ENCODE measurements around the gene SLC35A1. TPM values are rescaled to one million over a fixed set of nuclear protein-coding genes. Genes with fewer than 3 reads are reported as not detected.

SLC35A1 gene
- polyA plus RNA-seq, 1 donor from 2014 or later = 76.1 TPM

DNA sequence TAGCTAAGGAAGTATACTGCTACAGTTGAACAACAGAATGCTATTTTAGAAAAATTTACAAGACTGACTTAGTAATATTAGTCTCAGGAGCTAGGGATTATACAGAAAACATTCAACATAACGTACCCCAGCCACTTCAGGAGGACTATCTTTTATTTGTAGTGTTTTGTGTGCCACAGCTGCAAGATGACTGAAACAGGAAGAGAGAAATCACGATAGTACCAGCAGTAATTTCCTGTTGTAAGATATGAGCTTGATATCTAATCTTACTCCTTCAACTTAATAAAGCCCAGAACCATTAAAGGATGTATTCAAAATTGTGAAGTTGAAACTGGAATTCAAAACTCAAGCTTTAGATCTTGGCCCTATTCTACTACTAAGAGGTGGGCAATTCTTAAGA lies 42.1 kb downstream of the SLC35A1 start:
- Histone ChIP-seq H3K27me3 (ENCODE audit: insufficient read depth, low read depth, low read length) (no peaks in the 10 kb centered on the region), H3K36me3 (ENCODE audit: insufficient read depth, low read length) (peaks cover 25% of the 10 kb centered on the region), H3F3A (ENCODE audit: insufficient read depth, low read length, poor library complexity, severe bottlenecking) (no peaks in the 10 kb centered on the region), H3K9me2 (ENCODE audit: insufficient read depth, low read length) (no peaks in the 10 kb centered on the region), H3K9ac (ENCODE audit: low read length) (no peak overlapping the region), H4K20me1 (ENCODE audit: insufficient read depth) (no peaks in the 10 kb centered on the region), H3K27ac (ENCODE audit: low read length) (no peak overlapping the region), H3K79me2 (replicated peaks; ENCODE audit: insufficient read depth, low read length) (no peaks in the 10 kb centered on the region), H2AFZ (ENCODE audit: low read depth, low read length) (no peak overlapping the region), H3K4me2 (ENCODE audit: low read length) (no peak overlapping the region), H3K4me3 (ENCODE audit: low read length) (no peak overlapping the region), H3K9me3 (ENCODE audit: low read length) (no peaks in the 10 kb centered on the region)
- TF ChIP-seq SMC3 (conservative IDR thresholded peaks at IDR 0.05; ENCODE audit: poor library complexity) = no peak

DNA sequence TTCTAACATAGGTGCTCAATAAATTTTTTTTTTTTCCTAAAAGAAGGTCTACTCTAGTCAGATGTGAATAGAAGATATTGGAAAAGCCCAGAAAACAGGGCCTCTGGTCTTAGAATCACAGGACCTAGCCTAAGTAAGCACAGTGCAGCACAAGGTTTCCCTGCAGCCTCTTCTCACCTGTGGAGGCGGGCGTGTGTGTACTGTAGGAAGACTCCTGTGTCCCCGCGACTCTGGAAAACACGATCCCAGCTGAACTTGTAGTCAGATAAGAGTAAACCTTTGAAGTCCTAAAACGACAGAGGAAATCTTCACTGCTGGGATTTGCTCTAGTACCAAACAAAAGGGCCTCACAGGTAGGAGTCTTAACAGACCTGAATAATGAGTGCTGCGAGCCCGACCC lies 45.7 kb downstream of the SLC35A1 start:
- Histone ChIP-seq H3K27me3 (ENCODE audit: insufficient read depth, low read depth, low read length) (no peaks in the 10 kb centered on the region), H3F3A (ENCODE audit: insufficient read depth, low read length, poor library complexity, severe bottlenecking) (no peaks in the 10 kb centered on the region), H3K9me3 (ENCODE audit: low read length) (no peaks in the 10 kb centered on the region), H3K9ac (ENCODE audit: low read length) (no peak overlapping the region), H3K9me2 (ENCODE audit: insufficient read depth, low read length) (no peaks in the 10 kb centered on the region), H3K36me3 (ENCODE audit: insufficient read depth, low read length) (peaks cover 15% of the 10 kb centered on the region), H3K27ac (ENCODE audit: low read length) (no peak overlapping the region), H3K79me2 (replicated peaks; ENCODE audit: insufficient read depth, low read length) (no peaks in the 10 kb centered on the region), H2AFZ (ENCODE audit: low read depth, low read length) (no peak overlapping the region), H3K4me2 (ENCODE audit: low read length) (no peak overlapping the region), H4K20me1 (ENCODE audit: insufficient read depth) (no peaks in the 10 kb centered on the region), H3K4me3 (ENCODE audit: low read length) (no peak overlapping the region)
- TF ChIP-seq TAF1 (IDR thresholded peaks at IDR 0.05; ENCODE audit: low read depth) (no peak), SMC3 (conservative IDR thresholded peaks at IDR 0.05; ENCODE audit: poor library complexity) (no peak), RAD21 (conservative IDR thresholded peaks at IDR 0.05) (no peak), POLR2AphosphoS5 (IDR thresholded peaks at IDR 0.05) (no peak), EZH2 (IDR thresholded peaks at IDR 0.05; ENCODE audit: borderline replicate concordance, insufficient read depth, low read length, poor library complexity, severe bottlenecking) (no peak), MXI1 (conservative IDR thresholded peaks at IDR 0.05; ENCODE audit: poor library complexity, severe bottlenecking) (no peak), EP300 (conservative IDR thresholded peaks at IDR 0.05; ENCODE audit: poor library complexity, severe bottlenecking) (no peak)
- TF ChIP-seq, protein P1, sequence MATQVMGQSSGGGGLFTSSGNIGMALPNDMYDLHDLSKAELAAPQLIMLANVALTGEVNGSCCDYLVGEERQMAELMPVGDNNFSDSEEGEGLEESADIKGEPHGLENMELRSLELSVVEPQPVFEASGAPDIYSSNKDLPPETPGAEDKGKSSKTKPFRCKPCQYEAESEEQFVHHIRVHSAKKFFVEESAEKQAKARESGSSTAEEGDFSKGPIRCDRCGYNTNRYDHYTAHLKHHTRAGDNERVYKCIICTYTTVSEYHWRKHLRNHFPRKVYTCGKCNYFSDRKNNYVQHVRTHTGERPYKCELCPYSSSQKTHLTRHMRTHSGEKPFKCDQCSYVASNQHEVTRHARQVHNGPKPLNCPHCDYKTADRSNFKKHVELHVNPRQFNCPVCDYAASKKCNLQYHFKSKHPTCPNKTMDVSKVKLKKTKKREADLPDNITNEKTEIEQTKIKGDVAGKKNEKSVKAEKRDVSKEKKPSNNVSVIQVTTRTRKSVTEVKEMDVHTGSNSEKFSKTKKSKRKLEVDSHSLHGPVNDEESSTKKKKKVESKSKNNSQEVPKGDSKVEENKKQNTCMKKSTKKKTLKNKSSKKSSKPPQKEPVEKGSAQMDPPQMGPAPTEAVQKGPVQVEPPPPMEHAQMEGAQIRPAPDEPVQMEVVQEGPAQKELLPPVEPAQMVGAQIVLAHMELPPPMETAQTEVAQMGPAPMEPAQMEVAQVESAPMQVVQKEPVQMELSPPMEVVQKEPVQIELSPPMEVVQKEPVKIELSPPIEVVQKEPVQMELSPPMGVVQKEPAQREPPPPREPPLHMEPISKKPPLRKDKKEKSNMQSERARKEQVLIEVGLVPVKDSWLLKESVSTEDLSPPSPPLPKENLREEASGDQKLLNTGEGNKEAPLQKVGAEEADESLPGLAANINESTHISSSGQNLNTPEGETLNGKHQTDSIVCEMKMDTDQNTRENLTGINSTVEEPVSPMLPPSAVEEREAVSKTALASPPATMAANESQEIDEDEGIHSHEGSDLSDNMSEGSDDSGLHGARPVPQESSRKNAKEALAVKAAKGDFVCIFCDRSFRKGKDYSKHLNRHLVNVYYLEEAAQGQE (IDR thresholded peaks at IDR 0.05; ENCODE audit: borderline replicate concordance) = no peak
- TF ChIP-seq, protein P2, sequence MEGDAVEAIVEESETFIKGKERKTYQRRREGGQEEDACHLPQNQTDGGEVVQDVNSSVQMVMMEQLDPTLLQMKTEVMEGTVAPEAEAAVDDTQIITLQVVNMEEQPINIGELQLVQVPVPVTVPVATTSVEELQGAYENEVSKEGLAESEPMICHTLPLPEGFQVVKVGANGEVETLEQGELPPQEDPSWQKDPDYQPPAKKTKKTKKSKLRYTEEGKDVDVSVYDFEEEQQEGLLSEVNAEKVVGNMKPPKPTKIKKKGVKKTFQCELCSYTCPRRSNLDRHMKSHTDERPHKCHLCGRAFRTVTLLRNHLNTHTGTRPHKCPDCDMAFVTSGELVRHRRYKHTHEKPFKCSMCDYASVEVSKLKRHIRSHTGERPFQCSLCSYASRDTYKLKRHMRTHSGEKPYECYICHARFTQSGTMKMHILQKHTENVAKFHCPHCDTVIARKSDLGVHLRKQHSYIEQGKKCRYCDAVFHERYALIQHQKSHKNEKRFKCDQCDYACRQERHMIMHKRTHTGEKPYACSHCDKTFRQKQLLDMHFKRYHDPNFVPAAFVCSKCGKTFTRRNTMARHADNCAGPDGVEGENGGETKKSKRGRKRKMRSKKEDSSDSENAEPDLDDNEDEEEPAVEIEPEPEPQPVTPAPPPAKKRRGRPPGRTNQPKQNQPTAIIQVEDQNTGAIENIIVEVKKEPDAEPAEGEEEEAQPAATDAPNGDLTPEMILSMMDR (IDR thresholded peaks at IDR 0.05; ENCODE audit: poor library complexity, severe bottlenecking) = no peak

DNA sequence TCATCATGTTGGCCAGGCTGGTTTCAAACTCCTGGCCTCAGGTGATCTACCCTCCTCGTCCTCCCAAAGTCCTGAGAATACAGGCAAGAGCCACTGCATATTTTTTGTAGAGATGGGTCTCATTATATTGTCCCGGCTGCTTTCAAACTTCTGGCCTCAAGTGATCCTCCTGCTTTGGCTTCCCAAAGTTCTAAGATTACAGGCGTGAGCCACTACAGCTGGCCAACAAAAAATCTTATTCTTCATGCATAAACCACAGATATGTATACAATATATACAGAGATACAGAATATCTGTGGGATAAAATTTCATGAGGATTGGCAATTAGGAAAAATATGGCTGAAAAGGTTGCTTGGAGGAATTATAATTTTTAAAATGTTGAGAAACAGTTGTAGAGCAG lies 49.9 kb downstream of the SLC35A1 start:
- H3K4me2 ChIP-seq (ENCODE audit: low read length) = no peak overlapping the region
- H3K4me3 ChIP-seq (ENCODE audit: low read length) = no peak overlapping the region
- no peak overlapping the region for H3K27ac ChIP-seq (ENCODE audit: low read length)
- no peak for TF ChIP-seq EZH2 (IDR thresholded peaks at IDR 0.05; ENCODE audit: borderline replicate concordance, insufficient read depth, low read length, poor library complexity, severe bottlenecking)
- no peak for TF ChIP-seq SMC3 (conservative IDR thresholded peaks at IDR 0.05; ENCODE audit: poor library complexity)
- TF ChIP-seq MXI1 (conservative IDR thresholded peaks at IDR 0.05; ENCODE audit: poor library complexity, severe bottlenecking) = no peak
- no peak for TF ChIP-seq RAD21 (conservative IDR thresholded peaks at IDR 0.05)
- no peak for TF ChIP-seq TAF1 (IDR thresholded peaks at IDR 0.05; ENCODE audit: low read depth)
- TF ChIP-seq POLR2AphosphoS5 (IDR thresholded peaks at IDR 0.05) = no peak
- H3K36me3 ChIP-seq (ENCODE audit: insufficient read depth, low read length) = peaks cover 7% of the 10 kb centered on the region
- H3K9ac ChIP-seq (ENCODE audit: low read length) = no peak overlapping the region
- no peaks in the 10 kb centered on the region for H3F3A ChIP-seq (ENCODE audit: insufficient read depth, low read length, poor library complexity, severe bottlenecking)
- no peak overlapping the region for H2AFZ ChIP-seq (ENCODE audit: low read depth, low read length)
- H3K9me3 ChIP-seq (ENCODE audit: low read length) = no peaks in the 10 kb centered on the region
- no peaks in the 10 kb centered on the region for H3K27me3 ChIP-seq (ENCODE audit: insufficient read depth, low read depth, low read length)
- no peaks in the 10 kb centered on the region for H3K9me2 ChIP-seq (ENCODE audit: insufficient read depth, low read length)
- no peaks in the 10 kb centered on the region for H4K20me1 ChIP-seq (ENCODE audit: insufficient read depth)
- no peaks in the 10 kb centered on the region for H3K79me2 ChIP-seq (replicated peaks; ENCODE audit: insufficient read depth, low read length)
